Neutrophil (primary cell): ENCODE data around the gene SH2D1A.

ENCODE experiments used
- H3K27ac ChIP-seq: fragments of 200-600 bp; sonication (generic); 2 replicates; pipeline ENCODE4 v1.5.1; 2016; ENCODE audit warnings: mild to moderate bottlenecking, moderate library complexity
- H3K27me3 ChIP-seq: fragments of 200-600 bp; sonication (generic); 2 replicates; pipeline ENCODE4 v1.6.0; 2016; ENCODE audit warnings: mild to moderate bottlenecking
- H3K36me3 ChIP-seq: fragments of 200-600 bp; sonication (generic); 2 replicates; pipeline ENCODE4 v1.5.1; 2017
- H3K4me1 ChIP-seq, 2 experiments: fragments of 200-600 bp in 1 of 2; sonication (generic) in 1 of 2; 1 replicate in 1 of 2; 2 replicates in 1 of 2; pipeline versions ENCODE4 v1.5.1 to v1.6.1; 2013 to 2016; ENCODE audit warnings: low read depth in 1 of 2, low read length in 1 of 2, mild to moderate bottlenecking in 1 of 2, moderate library complexity in 1 of 2; ENCODE audit not compliant: control insufficient read depth in 1 of 2, insufficient read depth in 1 of 2
- H3K4me3 ChIP-seq, 2 experiments: fragments of 200-600 bp in 1 of 2; sonication (generic) in 1 of 2; 1 replicate in 1 of 2; 2 replicates in 1 of 2; pipeline ENCODE4 v1.5.1; 2013 to 2016; ENCODE audit warnings: low read depth in 1 of 2, low read length in 1 of 2, mild to moderate bottlenecking in 1 of 2, moderate library complexity in 1 of 2
- H3K9me3 ChIP-seq: fragments of 200-600 bp; sonication (generic); 2 replicates; pipeline ENCODE4 v1.5.1; 2016
- CTCF ChIP-seq: fragments of 200-600 bp; sonication (generic); IDR thresholded peaks from 2 replicates; pipeline ENCODE4 v1.5.1; 2016; ENCODE audit warnings: antibody characterized with exemption

Gene SH2D1A

GRCh38 chrX:124362072-124362471 lies 15.7 kb downstream of the SH2D1A start:
- H3K27me3 ChIP-seq: no peaks in the 10 kb centered on the region
- no peak overlapping the region for H3K4me3 ChIP-seq
- H3K27ac ChIP-seq: no peak overlapping the region
- H3K4me1 ChIP-seq: no peaks in the 10 kb centered on the region
- H3K9me3 ChIP-seq: no peaks in the 10 kb centered on the region
- TF ChIP-seq CTCF: no peak
- H3K36me3 ChIP-seq: no peaks in the 10 kb centered on the region

DNA sequence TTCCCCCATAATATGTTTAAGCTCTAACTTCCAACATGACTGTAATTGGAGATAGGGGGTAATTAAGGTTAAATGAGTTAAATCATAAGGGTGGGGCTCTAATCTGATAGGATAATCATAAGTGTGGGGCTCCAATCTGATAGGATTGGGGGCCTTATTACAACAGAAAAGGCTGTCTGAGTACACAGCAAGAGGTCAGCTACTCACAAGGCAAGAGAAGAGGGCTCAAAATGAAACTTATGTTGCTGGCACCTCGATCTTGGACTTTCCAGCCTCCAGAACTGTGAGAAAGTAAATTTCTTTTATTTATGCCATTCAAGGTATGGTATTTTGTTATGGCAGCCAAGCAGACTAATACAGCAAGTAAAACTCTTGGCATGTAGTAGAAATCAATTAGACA lies 16.4 kb downstream of the SH2D1A start:
- Histone ChIP-seq H3K9me3 (no peaks in the 10 kb centered on the region), H3K4me3 (no peak overlapping the region), H3K36me3 (no peaks in the 10 kb centered on the region), H3K27me3 (no peaks in the 10 kb centered on the region), H3K27ac (no peak overlapping the region), H3K4me1 (no peaks in the 10 kb centered on the region)
- no peak for TF ChIP-seq CTCF

DNA sequence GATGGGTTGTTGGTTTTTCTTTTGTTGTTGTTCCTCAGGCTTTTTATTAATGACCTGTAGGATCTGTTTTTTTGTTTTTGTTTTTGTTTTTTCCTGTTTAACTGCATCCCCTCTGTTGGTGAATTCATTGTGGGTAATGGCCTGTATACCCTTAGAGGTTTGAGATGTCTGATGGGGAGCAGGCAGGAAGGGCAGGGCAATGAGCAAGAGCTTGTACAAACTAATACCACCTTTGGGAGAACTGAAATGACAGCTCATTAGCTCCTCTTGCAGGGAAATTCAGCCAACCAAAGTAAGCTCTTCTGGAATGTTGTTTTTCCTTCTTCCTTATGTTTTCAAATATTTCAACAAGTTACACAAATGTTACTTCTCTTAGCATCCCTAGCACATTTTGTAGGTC lies 23.4 kb downstream of the SH2D1A start:
- Histone ChIP-seq H3K9me3 (no peaks in the 10 kb centered on the region), H3K27me3 (no peaks in the 10 kb centered on the region), H3K36me3 (no peaks in the 10 kb centered on the region), H3K4me3 (no peak overlapping the region), H3K27ac (no peak overlapping the region), H3K4me1 (no peaks in the 10 kb centered on the region)
- TF ChIP-seq CTCF: no peak

- Histone ChIP-seq H3K9me3 (no peaks in the 10 kb centered on the region), H3K27me3 (no peaks in the 10 kb centered on the region)
- no peak for TF ChIP-seq CTCF
These were observed 27.0 kb downstream of the SH2D1A start for GRCh38 chrX:124373348-124373747.

GRCh38 chrX:124378643-124379042 lies 32.3 kb downstream of the SH2D1A start:
- Histone ChIP-seq H3K9me3 (no peaks in the 10 kb centered on the region), H3K27ac (no peak overlapping the region), H3K4me3 (no peak overlapping the region), H3K27me3 (no peaks in the 10 kb centered on the region), H3K36me3 (no peaks in the 10 kb centered on the region), H3K4me1 (peaks cover 10 to 14% of the 10 kb centered on the region in 2 experiments)
- no peak for TF ChIP-seq CTCF

More at GRCh38 chrX:124373348-124373747, 27.0 kb downstream of the SH2D1A start:
- Histone ChIP-seq H3K4me1 (no peaks in the 10 kb centered on the region), H3K4me3 (no peak overlapping the region), H3K27ac (no peak overlapping the region), H3K36me3 (no peaks in the 10 kb centered on the region)

- no peaks in the 10 kb centered on the region for H3K36me3 ChIP-seq
- peaks cover 10 to 14% of the 10 kb centered on the region in 2 experiments for H3K4me1 ChIP-seq
- no peak overlapping the region for H3K4me3 ChIP-seq
- no peak overlapping the region for H3K27ac ChIP-seq
- no peak for TF ChIP-seq CTCF
- H3K9me3 ChIP-seq: no peaks in the 10 kb centered on the region
- H3K27me3 ChIP-seq: no peaks in the 10 kb centered on the region
These were observed 37.0 kb downstream of the SH2D1A start for GRCh38 chrX:124383354-124383753.
